ENCODE measurements around the gene LIAS. TPM values are rescaled to one million over a fixed set of nuclear protein-coding genes. Genes with fewer than 3 reads are reported as not detected.

Gene LIAS
- total and polyA plus RNA-seq, 4 experiments from 2014 or later: 13.2 to 24.7 (median 19.7) TPM

DNA sequence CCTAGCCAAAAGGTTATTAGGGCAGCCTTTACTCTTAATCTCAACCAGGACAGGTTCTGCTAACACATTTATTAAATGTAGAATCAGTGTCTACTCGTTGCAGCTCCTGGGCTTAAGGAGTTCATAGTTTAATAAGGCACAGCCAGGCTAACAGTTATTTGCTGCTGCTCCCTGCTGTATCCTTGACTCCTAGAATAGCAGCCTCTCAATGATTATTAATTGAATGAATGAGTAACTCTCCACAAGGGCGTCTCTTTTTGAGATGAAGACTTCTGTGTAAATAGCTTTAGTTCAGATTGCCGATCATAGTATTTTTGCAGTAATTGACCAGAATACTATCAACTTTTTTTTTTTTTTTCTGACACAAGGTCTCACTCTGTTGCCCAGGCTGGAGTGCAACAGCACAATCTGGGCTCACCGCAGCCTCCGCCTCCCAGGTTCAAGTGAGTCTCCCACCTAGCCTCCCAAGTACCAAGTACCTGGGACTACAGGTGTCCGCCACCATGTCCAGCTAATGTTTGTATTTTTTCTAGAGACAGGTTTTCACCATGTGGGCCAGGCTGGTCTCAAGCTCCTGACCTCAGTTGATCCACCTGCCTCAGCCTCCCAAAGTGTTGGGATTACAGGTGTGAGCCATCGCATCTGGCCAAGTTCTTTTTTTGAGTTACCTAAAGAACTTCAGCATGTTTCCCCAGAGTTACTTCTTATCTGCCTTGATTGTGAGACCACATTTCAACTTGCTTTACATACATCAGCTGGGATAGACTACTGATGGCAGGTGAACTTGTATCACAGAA lies 65.5 kb downstream of the LIAS start:
- POLR2A ChIA-PET (ENCODE audit: partially characterized antibody): no interaction called here
- no peak for DNase-seq
- Mint-ChIP-seq H3K4me3 (no peak overlapping the region), H3K27me3 (no peaks in the 10 kb centered on the region), H3K27ac (no peak overlapping the region), H3K4me1 (peaks cover 10 to 25% (median 18%) of the 10 kb centered on the region in 4 donors), H3K9me3 (peaks cover 0 to 2% (median 0%) of the 10 kb centered on the region in 8 donors), H3K36me3 (peaks cover 0 to 8% of the 10 kb centered on the region in 2 donors)
- CTCF ChIA-PET (ENCODE audit: partially characterized antibody): no interaction called here
- intact Hi-C loops (cut with micrococcal nuclease): no loop called here
- Histone ChIP-seq H3K27me3 (ENCODE audit: insufficient read depth, low read length) (no peaks in the 10 kb centered on the region), H3K4me3 (ENCODE audit: low read length in 2 of 2) (no peak overlapping the region), H3K27ac (ENCODE audit: low read depth, low read length) (no peak overlapping the region), H3K9me3 (ENCODE audit: control insufficient read depth in 1 of 2, low read length in 2 of 2) (no peaks in the 10 kb centered on the region), H3K4me1 (ENCODE audit: insufficient read depth, low read length) (peaks cover 18% of the 10 kb centered on the region), H3K36me3 (ENCODE audit: insufficient read depth, low read length) (no peaks in the 10 kb centered on the region)

DNA sequence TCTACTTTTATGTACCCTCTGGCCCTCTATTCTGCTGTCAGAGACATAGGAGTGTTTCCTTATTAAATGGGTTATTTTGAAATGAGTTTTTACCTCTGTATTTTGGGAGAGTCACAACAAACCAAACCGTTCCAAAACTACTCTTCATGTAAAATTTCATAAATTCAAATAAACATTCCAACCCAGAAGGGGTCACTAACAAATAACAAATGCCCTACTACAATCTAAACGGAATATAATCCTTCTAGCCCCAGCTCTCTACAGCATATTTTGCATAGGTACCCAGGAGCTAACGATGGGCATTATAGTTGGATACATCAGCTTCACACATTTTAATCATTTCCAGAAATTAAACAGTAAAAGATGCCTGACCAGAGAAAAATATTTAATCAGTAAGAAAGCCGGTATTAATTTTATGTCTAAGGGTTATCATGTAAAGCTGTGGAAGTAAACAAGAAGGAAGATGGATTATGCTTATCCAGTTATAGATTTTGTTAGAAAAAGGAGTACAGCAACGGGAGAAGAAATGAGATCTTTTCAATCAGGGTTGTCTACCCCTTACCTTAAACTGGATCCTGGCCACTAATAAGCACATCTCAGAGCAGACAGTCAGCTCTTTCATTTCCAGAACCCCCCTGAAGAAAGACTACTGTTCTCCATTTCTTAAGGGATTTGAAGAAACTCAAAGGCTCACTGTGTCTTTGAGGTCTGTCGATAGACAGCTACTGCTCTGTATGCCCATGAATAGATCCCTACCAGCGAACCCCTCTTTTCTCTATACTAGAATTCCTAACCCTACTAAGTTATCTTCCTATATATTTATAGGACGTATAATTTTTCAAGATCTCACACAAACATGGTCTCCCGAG lies 67.2 kb downstream of the LIAS start:
- peak overlapping the region; percentile 69 for H3K27ac ChIP-seq (ENCODE audit: low read depth, low read length)

GRCh38 chr4:39526765-39527295 lies 68.0 kb downstream of the LIAS start:
- Histone ChIP-seq H3K27ac (ENCODE audit: low read depth, low read length) (peak overlapping the region; percentile 69), H3K36me3 (ENCODE audit: insufficient read depth, low read length) (no peaks in the 10 kb centered on the region), H3K9me3 (ENCODE audit: control insufficient read depth in 1 of 2, low read length in 2 of 2) (no peaks in the 10 kb centered on the region), H3K4me3 (ENCODE audit: low read length in 2 of 2) (peak overlapping the region; percentile 71 to 91), H3K4me1 (ENCODE audit: insufficient read depth, low read length) (peaks cover 18% of the 10 kb centered on the region), H3K27me3 (ENCODE audit: insufficient read depth, low read length) (no peaks in the 10 kb centered on the region)
- peak overlapping the region; percentile 97 to 99 (median 98) for H3K4me3 Mint-ChIP-seq
- H3K27me3 Mint-ChIP-seq: no peaks in the 10 kb centered on the region
- peak in 3 of 5 donors; percentile 9 to 18 (median 11) for DNase-seq
- ChIA-PET CTCF (ENCODE audit: partially characterized antibody) (interaction anchor here (1.0 to 1.4 kb wide), 3 partner anchors 9 to 58 kb away, joined by 3 to 9 read pairs (median 3); no protein-coding TSS in a partner anchor), POLR2A (ENCODE audit: partially characterized antibody) (interaction anchor here (0.6 to 2.6 kb wide), 9 partner anchors 60 to 531 kb away, joined by 3 to 25 read pairs (median 4); partner anchors contain the start of genes LIAS, PDS5A, RPL9 and SMIM14)
- peak overlapping the region; percentile 75 to 94 (median 92) for H3K27ac Mint-ChIP-seq
- H3K36me3 Mint-ChIP-seq: peaks cover 14% of the 10 kb centered on the region in 2 donors
- peaks cover 0 to 18% (median 12%) of the 10 kb centered on the region in 8 donors for H3K9me3 Mint-ChIP-seq
- intact Hi-C loops (cut with micrococcal nuclease): loop anchor here (1.0 to 5.0 kb wide), 6 partner anchors 68 to 530 kb away; partner anchors contain the start of genes LIAS, N4BP2, PDS5A and RPL9
- H3K4me1 Mint-ChIP-seq: peaks cover 10 to 25% (median 18%) of the 10 kb centered on the region in 4 donors

More for the DNA sequence above, 67.2 kb downstream of the LIAS start:
- H3K27ac Mint-ChIP-seq: peak overlapping the region; percentile 75 to 94 (median 92)
- no peaks in the 10 kb centered on the region for H3K27me3 Mint-ChIP-seq
- Histone ChIP-seq H3K36me3 (ENCODE audit: insufficient read depth, low read length) (no peaks in the 10 kb centered on the region), H3K4me1 (ENCODE audit: insufficient read depth, low read length) (peaks cover 18% of the 10 kb centered on the region), H3K4me3 (ENCODE audit: low read length in 2 of 2) (peak overlapping the region; percentile 71 to 91), H3K9me3 (ENCODE audit: control insufficient read depth in 1 of 2, low read length in 2 of 2) (no peaks in the 10 kb centered on the region), H3K27me3 (ENCODE audit: insufficient read depth, low read length) (no peaks in the 10 kb centered on the region)
- peak overlapping the region; percentile 97 to 99 (median 98) for H3K4me3 Mint-ChIP-seq
- intact Hi-C loops (cut with micrococcal nuclease): loop anchor here (2.0 to 5.0 kb wide), 2 partner anchors 67 to 531 kb away; partner anchors contain the start of genes LIAS, N4BP2 and RPL9
- peaks cover 8 to 10% of the 10 kb centered on the region in 2 donors for H3K36me3 Mint-ChIP-seq
- ChIA-PET POLR2A (ENCODE audit: partially characterized antibody) (interaction anchor here (1.4 to 2.6 kb wide), 2 partner anchors 60 to 113 kb away, joined by 4 to 25 read pairs; partner anchors contain the start of gene SMIM14), CTCF (ENCODE audit: partially characterized antibody) (no interaction called here)
- peaks cover 0 to 11% (median 5%) of the 10 kb centered on the region in 8 donors for H3K9me3 Mint-ChIP-seq
- H3K4me1 Mint-ChIP-seq: peaks cover 10 to 25% (median 18%) of the 10 kb centered on the region in 4 donors
- peak in 1 of 5 donors; percentile 6 for DNase-seq

GRCh38 chr4:39527296-39528060 lies 68.6 kb downstream of the LIAS start, which contains the start of gene UGDH:
Gene UGDH, minus strand, starts transcription at chr4:39527439. Its CDS starts 5,927 bp downstream, at chr4:39521512.
- Histone ChIP-seq H3K9me3 (ENCODE audit: control insufficient read depth in 1 of 2, low read length in 2 of 2) (no peaks in the 10 kb centered on the region), H3K27ac (ENCODE audit: low read depth, low read length) (peak within 1 kb of the TSS; percentile 69), H3K4me1 (ENCODE audit: insufficient read depth, low read length) (peaks cover 18% of the 10 kb centered on the region), H3K27me3 (ENCODE audit: insufficient read depth, low read length) (no peaks in the 10 kb centered on the region), H3K36me3 (ENCODE audit: insufficient read depth, low read length) (no peaks in the 10 kb centered on the region), H3K4me3 (ENCODE audit: low read length in 2 of 2) (peak within 1 kb of the TSS; percentile 71 to 91)
- ChIA-PET CTCF (ENCODE audit: partially characterized antibody) (interaction anchor here (1.0 to 1.4 kb wide), 3 partner anchors 9 to 58 kb away, joined by 3 to 9 read pairs (median 3); no protein-coding TSS in a partner anchor), POLR2A (ENCODE audit: partially characterized antibody) (interaction anchor here (0.6 to 2.6 kb wide), 9 partner anchors 61 to 530 kb away, joined by 3 to 25 read pairs (median 4); partner anchors contain the start of genes LIAS, PDS5A, RPL9 and SMIM14)
- Mint-ChIP-seq H3K27ac (peak within 1 kb of the TSS; percentile 78 to 98 (median 96)), H3K4me1 (peaks cover 10 to 25% (median 18%) of the 10 kb centered on the region in 4 donors), H3K4me3 (peak within 1 kb of the TSS; percentile 97 to 99 (median 98)), H3K27me3 (no peaks in the 10 kb centered on the region), H3K36me3 (peaks cover 19 to 20% of the 10 kb centered on the region in 2 donors), H3K9me3 (peaks cover 0 to 25% (median 18%) of the 10 kb centered on the region in 8 donors)
- peak; percentile 88 to 92 (median 90) for DNase-seq
- intact Hi-C loops (cut with micrococcal nuclease): loop anchor here (1.0 to 5.0 kb wide), 6 partner anchors 69 to 530 kb away; partner anchors contain the start of genes LIAS, N4BP2, PDS5A and RPL9

DNA sequence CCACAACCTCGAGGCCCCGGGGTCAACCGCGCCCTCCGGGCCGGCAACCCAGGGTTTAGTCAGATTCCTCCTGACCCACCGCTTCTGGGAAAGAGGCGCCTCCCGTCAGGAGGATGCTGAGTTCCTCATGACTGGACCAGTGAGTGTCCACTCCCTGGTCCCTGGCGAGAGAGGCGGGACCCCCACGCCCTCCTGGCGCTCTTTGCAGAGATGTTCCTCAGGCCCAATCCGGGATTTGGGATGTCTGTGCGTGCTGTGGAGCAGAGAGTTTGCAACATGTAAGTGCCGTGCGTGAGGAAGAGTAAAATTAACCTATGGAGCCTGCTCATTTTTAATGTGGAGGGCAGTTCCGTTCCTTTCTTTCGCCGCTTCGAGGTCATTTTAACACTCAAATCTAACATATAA lies 69.2 kb downstream of the LIAS start:
- Histone ChIP-seq H3K27me3 (ENCODE audit: insufficient read depth, low read length) (no peaks in the 10 kb centered on the region), H3K4me3 (ENCODE audit: low read length in 2 of 2) (peak overlapping the region; percentile 71 to 91), H3K9me3 (ENCODE audit: control insufficient read depth in 1 of 2, low read length in 2 of 2) (no peaks in the 10 kb centered on the region), H3K4me1 (ENCODE audit: insufficient read depth, low read length) (peaks cover 18% of the 10 kb centered on the region), H3K36me3 (ENCODE audit: insufficient read depth, low read length) (no peaks in the 10 kb centered on the region), H3K27ac (ENCODE audit: low read depth, low read length) (peak overlapping the region; percentile 69)
- Mint-ChIP-seq H3K27me3 (no peaks in the 10 kb centered on the region), H3K4me1 (peaks cover 10 to 25% (median 18%) of the 10 kb centered on the region in 4 donors), H3K36me3 (peaks cover 23 to 25% of the 10 kb centered on the region in 2 donors), H3K9me3 (peaks cover 0 to 29% (median 21%) of the 10 kb centered on the region in 8 donors), H3K27ac (peak overlapping the region; percentile 78 to 93 (median 90)), H3K4me3 (peak overlapping the region; percentile 88 to 99 (median 98))
- CTCF ChIA-PET (ENCODE audit: partially characterized antibody): interaction anchor here (1.0 to 1.4 kb wide), 3 partner anchors 8 to 59 kb away, joined by 3 to 9 read pairs (median 3); no protein-coding TSS in a partner anchor
- POLR2A ChIA-PET (ENCODE audit: partially characterized antibody): interaction anchor here (1.1 to 2.6 kb wide), 4 partner anchors 69 to 449 kb away, joined by 3 to 25 read pairs (median 17); partner anchors contain the start of genes LIAS, PDS5A, RPL9 and SMIM14
- DNase-seq: peak in 2 of 5 donors; percentile 1 to 2
- intact Hi-C loops (cut with micrococcal nuclease): loop anchor here (5.0 kb wide), 1 partner anchor 529 kb away; the partner anchor contains the start of gene N4BP2
